DND-41 (cell line): ENCODE results near the gene CFAP44.

ENCODE experiments used
- ATAC-seq: fragments of 200-7000 bp; cut with Tn5 transposase; 3 replicates; pipeline ENCODE4 v1.9.1; 2021; ENCODE audit warnings: low read depth; ENCODE audit not compliant: insufficient read depth
- DNase-seq: peaks from one replicate; pipeline ENCODE4 v3.0.0-alpha.2; 2020
- H2AFZ ChIP-seq: 2 replicates; pipeline ENCODE4 v1.6.0; 2012; ENCODE audit warnings: low read depth, low read length
- H3K27ac ChIP-seq: 2 replicates; pipeline ENCODE4 v1.5.1; 2012; ENCODE audit warnings: low read length, inconsistent platforms
- H3K27me3 ChIP-seq: fragments of 200-600 bp; sonication (generic); 2 replicates; pipeline ENCODE4 v1.6.0; 2012; ENCODE audit warnings: low read length, mild to moderate bottlenecking, inconsistent platforms; ENCODE audit not compliant: insufficient read depth, poor library complexity
- H3K36me3 ChIP-seq: 2 replicates; pipeline ENCODE4 v1.5.1; 2012; ENCODE audit warnings: low read length, inconsistent platforms; ENCODE audit not compliant: insufficient read depth
- H3K4me1 ChIP-seq: 2 replicates; pipeline ENCODE4 v1.5.1; 2012; ENCODE audit warnings: mild to moderate bottlenecking, low read length; ENCODE audit not compliant: insufficient read depth
- H3K4me2 ChIP-seq: 2 replicates; pipeline ENCODE4 v1.6.0; 2012; ENCODE audit warnings: mild to moderate bottlenecking, moderate library complexity, low read length, inconsistent platforms; ENCODE audit not compliant: insufficient read depth
- H3K4me3 ChIP-seq, 2 experiments: fragments of 200-600 bp in 1 of 2; shearing (Covaris generic) in 1 of 2; 2 replicates each; pipeline ENCODE4 v1.5.1; 2012 to 2016; ENCODE audit warnings: inconsistent platforms in 2 of 2, low read length in 2 of 2, mild to moderate bottlenecking in 2 of 2, low read depth in 1 of 2, moderate library complexity in 1 of 2
- H3K79me2 ChIP-seq: 2 replicates; pipeline ENCODE4 v1.6.0; 2012; ENCODE audit warnings: low read length, inconsistent platforms; ENCODE audit not compliant: insufficient read depth
- H3K9ac ChIP-seq: 2 replicates; pipeline ENCODE4 v1.6.0; 2012; ENCODE audit warnings: low read depth, mild to moderate bottlenecking, inconsistent platforms, low read length, moderate library complexity
- H3K9me3 ChIP-seq: 2 replicates; pipeline ENCODE4 v1.5.1; 2012; ENCODE audit warnings: low read length, moderate library complexity, mild to moderate bottlenecking, inconsistent platforms; ENCODE audit not compliant: insufficient read depth, severe bottlenecking
- H4K20me1 ChIP-seq: 2 replicates; pipeline ENCODE4 v1.6.0; 2012; ENCODE audit warnings: low read length; ENCODE audit not compliant: insufficient read depth
- EZH2 ChIP-seq: IDR thresholded peaks from 3 replicates; pipeline ENCODE4 v1.6.1; 2012; ENCODE audit warnings: borderline replicate concordance, low read depth, mild to moderate bottlenecking, moderate library complexity, low read length, inconsistent platforms; ENCODE audit not compliant: severe bottlenecking
- TF ChIP-seq, protein P1 (sequence below): IDR thresholded peaks from 2 replicates; pipeline ENCODE4 v1.5.1; 2012; ENCODE audit warnings: borderline replicate concordance, low read length, moderate library complexity, mild to moderate bottlenecking; ENCODE audit not compliant: poor library complexity, severe bottlenecking; ENCODE audit errors: extremely low read depth

CFAP44 gene

DNA sequence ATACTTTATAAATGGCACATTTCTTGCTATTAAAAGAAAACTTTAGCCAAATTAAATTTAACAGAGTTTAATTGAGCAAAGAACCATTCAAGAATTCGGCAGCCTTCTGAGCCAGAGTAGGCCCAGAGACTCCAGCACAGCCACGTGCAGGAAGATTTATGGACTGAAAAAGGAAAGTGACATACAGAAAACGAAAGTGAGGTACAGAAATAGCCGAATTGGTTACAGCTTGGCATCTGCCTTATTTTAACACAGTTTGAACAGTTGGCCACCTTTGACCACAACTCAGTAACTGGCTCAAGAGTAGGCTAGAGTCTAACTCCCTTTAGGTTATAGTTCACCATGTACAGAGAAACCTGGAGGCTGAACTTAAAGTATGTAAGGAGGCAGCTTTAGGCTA lies 17.6 kb downstream of the CFAP44 start:
- Histone ChIP-seq H4K20me1 (no peaks in the 10 kb centered on the region), H3K27ac (no peak overlapping the region), H3K4me2 (no peak overlapping the region), H3K79me2 (no peaks in the 10 kb centered on the region), H3K9ac (no peak overlapping the region), H2AFZ (no peak overlapping the region), H3K4me1 (no peaks in the 10 kb centered on the region), H3K9me3 (no peaks in the 10 kb centered on the region), H3K36me3 (peaks cover 23% of the 10 kb centered on the region), H3K4me3 (no peak overlapping the region), H3K27me3 (no peaks in the 10 kb centered on the region)
- no peak for TF ChIP-seq EZH2
- TF ChIP-seq, protein P1, sequence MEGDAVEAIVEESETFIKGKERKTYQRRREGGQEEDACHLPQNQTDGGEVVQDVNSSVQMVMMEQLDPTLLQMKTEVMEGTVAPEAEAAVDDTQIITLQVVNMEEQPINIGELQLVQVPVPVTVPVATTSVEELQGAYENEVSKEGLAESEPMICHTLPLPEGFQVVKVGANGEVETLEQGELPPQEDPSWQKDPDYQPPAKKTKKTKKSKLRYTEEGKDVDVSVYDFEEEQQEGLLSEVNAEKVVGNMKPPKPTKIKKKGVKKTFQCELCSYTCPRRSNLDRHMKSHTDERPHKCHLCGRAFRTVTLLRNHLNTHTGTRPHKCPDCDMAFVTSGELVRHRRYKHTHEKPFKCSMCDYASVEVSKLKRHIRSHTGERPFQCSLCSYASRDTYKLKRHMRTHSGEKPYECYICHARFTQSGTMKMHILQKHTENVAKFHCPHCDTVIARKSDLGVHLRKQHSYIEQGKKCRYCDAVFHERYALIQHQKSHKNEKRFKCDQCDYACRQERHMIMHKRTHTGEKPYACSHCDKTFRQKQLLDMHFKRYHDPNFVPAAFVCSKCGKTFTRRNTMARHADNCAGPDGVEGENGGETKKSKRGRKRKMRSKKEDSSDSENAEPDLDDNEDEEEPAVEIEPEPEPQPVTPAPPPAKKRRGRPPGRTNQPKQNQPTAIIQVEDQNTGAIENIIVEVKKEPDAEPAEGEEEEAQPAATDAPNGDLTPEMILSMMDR: no peak
- ATAC-seq: no peak
- no peak for DNase-seq

GRCh38 chr3:113421082-113421481 lies 20.2 kb downstream of the CFAP44 start:
- Histone ChIP-seq H3K9ac (no peak overlapping the region), H3K4me2 (no peak overlapping the region), H3K4me3 (no peak overlapping the region), H3K36me3 (peaks cover 13% of the 10 kb centered on the region; the same call in 1 of the 2 replicates), H3K27me3 (no peaks in the 10 kb centered on the region), H3K9me3 (no peaks in the 10 kb centered on the region), H3K79me2 (no peaks in the 10 kb centered on the region), H4K20me1 (no peaks in the 10 kb centered on the region), H3K4me1 (no peaks in the 10 kb centered on the region), H3K27ac (no peak overlapping the region), H2AFZ (no peak overlapping the region)
- TF ChIP-seq, protein P1: no peak
- no peak for TF ChIP-seq EZH2
- no peak for DNase-seq
- ATAC-seq: no peak

DNA sequence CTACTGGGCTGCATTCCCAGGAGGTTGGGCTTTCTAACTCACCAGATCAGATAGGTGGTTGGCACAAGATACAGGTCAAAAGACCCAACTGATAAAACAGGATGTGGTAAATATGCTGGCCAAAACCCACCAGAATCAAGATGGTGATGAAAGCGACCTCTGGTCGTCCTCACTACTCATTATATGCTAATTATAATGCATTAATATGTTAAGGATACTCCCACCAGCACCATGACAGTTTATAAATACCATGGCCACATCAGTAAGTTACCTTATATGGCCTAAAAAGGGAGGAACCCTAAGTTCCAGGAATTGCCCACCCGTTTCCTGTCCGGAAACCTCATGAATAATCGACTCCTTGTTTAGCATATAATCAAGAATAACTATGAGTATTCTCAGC lies 31.6 kb downstream of the CFAP44 start:
- DNase-seq (no peak), ATAC-seq (peak; percentile 14; the same call in 1 of the 3 replicates)
- Histone ChIP-seq H3K4me1 (no peaks in the 10 kb centered on the region), H3K27me3 (no peaks in the 10 kb centered on the region), H2AFZ (no peak overlapping the region), H3K27ac (no peak overlapping the region), H3K9ac (no peak overlapping the region), H3K79me2 (no peaks in the 10 kb centered on the region), H3K4me3 (no peak overlapping the region), H3K4me2 (no peak overlapping the region), H4K20me1 (no peaks in the 10 kb centered on the region), H3K9me3 (no peaks in the 10 kb centered on the region), H3K36me3 (no peaks in the 10 kb centered on the region)
- TF ChIP-seq, protein P1: no peak
- TF ChIP-seq EZH2: no peak

- Histone ChIP-seq H3K4me3 (no peak overlapping the region), H3K27ac (no peak overlapping the region), H3K4me1 (no peaks in the 10 kb centered on the region), H3K79me2 (no peaks in the 10 kb centered on the region), H3K4me2 (no peak overlapping the region), H3K9ac (no peak overlapping the region), H4K20me1 (no peaks in the 10 kb centered on the region), H3K9me3 (no peaks in the 10 kb centered on the region), H3K27me3 (no peaks in the 10 kb centered on the region), H3K36me3 (peaks cover 5% of the 10 kb centered on the region; the same call in 1 of the 2 replicates), H2AFZ (no peak overlapping the region)
- ATAC-seq: no peak
- TF ChIP-seq, protein P1: no peak
- no peak for TF ChIP-seq EZH2
- DNase-seq: no peak
These were observed 36.1 kb downstream of the CFAP44 start for GRCh38 chr3:113405180-113405579.
